HG03103 (cell line): Measurements from ENCODE around the gene PPP1R12A.
A peak's percentile ranks its signal among the peaks of the same experiment; 100 is the strongest.
"Not testable (repeated sequence)": the region's sequence is repeated elsewhere in the genome, so short reads cannot be mapped to it uniquely, and the experiment has no call there.

Source experiments
- ATAC-seq: cut with Tn5 transposase; IDR thresholded peaks from one replicate; pipeline ENCODE4 v1.9.1; 2021; ENCODE audit warnings: low read depth; ENCODE audit not compliant: unreplicated experiment

PPP1R12A gene

GRCh38 chr12:79935021-79935623, at the start of gene PPP1R12A:
Gene PPP1R12A (minus strand): TSS chr12:79935097. CDS start chr12:79934931, 166 bp downstream.
- ATAC-seq, result peak; percentile 75

- ATAC-seq, result no peak
These were observed 49.2 kb upstream of the PPP1R12A start for GRCh38 chr12:79983986-79984620.

- no peak for ATAC-seq
These were observed 48.6 kb upstream of the PPP1R12A start for GRCh38 chr12:79983492-79983891.

- ATAC-seq, result no peak
These were observed 47.5 kb upstream of the PPP1R12A start for GRCh38 chr12:79982086-79983062.

- ATAC-seq, result no peak
These were observed 43.8 kb upstream of the PPP1R12A start for GRCh38 chr12:79978692-79979091.

- not testable (repeated sequence) for ATAC-seq
These were observed 43.1 kb upstream of the PPP1R12A start for GRCh38 chr12:79977856-79978460.

- no peak for ATAC-seq
These were observed 40.2 kb upstream of the PPP1R12A start for GRCh38 chr12:79975143-79975542.

- ATAC-seq, result no peak
These were observed 38.9 kb upstream of the PPP1R12A start for GRCh38 chr12:79973801-79974200.

GRCh38 chr12:79964100-79964627, 29.3 kb upstream of the PPP1R12A start:
- no peak for ATAC-seq

GRCh38 chr12:79961411-79961810, 26.5 kb upstream of the PPP1R12A start:
- ATAC-seq, result no peak

- no peak for ATAC-seq
These were observed 24.6 kb upstream of the PPP1R12A start for GRCh38 chr12:79959484-79959883.

- no peak for ATAC-seq
These were observed 22.0 kb upstream of the PPP1R12A start for GRCh38 chr12:79956896-79957295.

- ATAC-seq, result no peak
These were observed 20.7 kb upstream of the PPP1R12A start for GRCh38 chr12:79955561-79955960.

- ATAC-seq, result no peak
These were observed 19.2 kb upstream of the PPP1R12A start for GRCh38 chr12:79954037-79954610.

GRCh38 chr12:79949098-79949497, 14.2 kb upstream of the PPP1R12A start:
- no peak for ATAC-seq

GRCh38 chr12:79945433-79945832, 10.5 kb upstream of the PPP1R12A start:
- ATAC-seq, result no peak

- ATAC-seq, result no peak
These were observed 9.7 kb upstream of the PPP1R12A start for GRCh38 chr12:79944565-79944964.

GRCh38 chr12:79942846-79943245, 7.9 kb upstream of the PPP1R12A start:
- ATAC-seq, result not testable (repeated sequence)

GRCh38 chr12:79939728-79940310, 4.9 kb upstream of the PPP1R12A start:
- ATAC-seq, result no peak

GRCh38 chr12:79938843-79939242, 3.9 kb upstream of the PPP1R12A start:
- no peak for ATAC-seq
